Thyroid gland (tissue), 4 donors: ENCODE results near the gene ARHGEF3. TPM values are rescaled to one million over a fixed set of nuclear protein-coding genes. Genes with fewer than 3 reads are reported as not detected.

ENCODE experiments used
- DNase-seq, 2 donors: peaks; one replicate each; pipeline ENCODE4 v3.0.0-alpha.2; 2019
- H3K27ac ChIP-seq, 3 donors: fragments of 200-600 bp; sonication (generic); 1 replicate in 2 of 3; 2 replicates in 1 of 3; pipeline ENCODE4 v1.5.1; 2016 to 2019; ENCODE audit warnings: mild to moderate bottlenecking in 1 of 3, moderate library complexity in 1 of 3
- H3K27me3 ChIP-seq: fragments of 200-600 bp; sonication (generic); one replicate; pipeline ENCODE4 v1.5.1; 2019
- H3K36me3 ChIP-seq, 2 donors: fragments of 200-600 bp; sonication (generic); one replicate each; pipeline ENCODE4 v1.5.1; 2016 to 2019
- H3K4me1 ChIP-seq, 2 donors: fragments of 200-600 bp; sonication (generic); one replicate each; pipeline ENCODE4 v1.5.1; 2017 to 2019
- H3K4me3 ChIP-seq, 3 donors: fragments of 200-600 bp; sonication (generic); replicated peaks in 1 of 3; 1 replicate in 2 of 3; 2 replicates in 1 of 3; pipeline ENCODE4 v1.5.1; 2016; ENCODE audit warnings: mild to moderate bottlenecking in 1 of 3
- H3K9me3 ChIP-seq: fragments of 200-600 bp; sonication (generic); one replicate; pipeline ENCODE4 v1.5.1; 2017
- CTCF ChIP-seq, 6 experiments: fragments of 200-600 bp in 3 of 6; fragments of 450-650 bp in 3 of 6; sonication (generic) in 3 of 6; IDR thresholded peaks; one replicate each; pipeline ENCODE4 v1.5.1; 2016 to 2019; ENCODE audit warnings: antibody characterized with exemption in 6 of 6, mild to moderate bottlenecking in 2 of 6, inconsistent platforms in 1 of 6, moderate library complexity in 1 of 6
- POLR2A ChIP-seq, 2 donors: fragments of 450-650 bp; IDR thresholded peaks; one replicate each; pipeline ENCODE4 v1.6.1; 2017; ENCODE audit warnings: antibody characterized with exemption in 2 of 2, mild to moderate bottlenecking in 2 of 2, moderate library complexity in 1 of 2
- WGBS, 2 donors: methylation state at CpG; one replicate each; pipeline ENCODE4 v1.1.5; 2017; 5-methylcytosine and 5-hydroxymethylcytosine counted together
- intact Hi-C: fragments of 100-400 bp; cut with DNase I; formaldehyde crosslinking; loops from one replicate; pipeline ENCODE4 v1.15.1; 2023
- total RNA-seq, 4 donors: library from RNA; depleted of rRNA; stranded (reverse); fragments of >200 nt; gene quantifications; one replicate each; pipeline ENCODE4 v1.2.3, GENCODE V29; 2016

ARHGEF3 gene
- total RNA-seq, 4 donors from 2014 or later = 15.7 to 20.8 (median 18.8) TPM

- no peaks in the 10 kb centered on the region for H3K36me3 ChIP-seq
- no peak for DNase-seq
- WGBS, 2 donors = 90 to 92% methylated on average over 2 of the region's 2 CpGs
- H3K4me1 ChIP-seq = peaks cover 27 to 35% of the 10 kb centered on the region in 2 donors
- no peak overlapping the region for H3K27ac ChIP-seq
- no peaks in the 10 kb centered on the region for H3K27me3 ChIP-seq
- TF ChIP-seq POLR2A (IDR thresholded peaks at IDR 0.05) (no peak), CTCF (IDR thresholded peaks at IDR 0.05) (no peak)
- intact Hi-C loops = no loop called here
- H3K4me3 ChIP-seq = no peak overlapping the region
- H3K9me3 ChIP-seq = no peaks in the 10 kb centered on the region
These were observed 22.9 kb downstream of the ARHGEF3 start for GRCh38 chr3:56778893-56779292.

- WGBS, 2 donors = 74 to 82% methylated on average over 3 of the region's 3 CpGs
- Histone ChIP-seq H3K4me1 (peaks cover 10 to 15% of the 10 kb centered on the region in 2 donors), H3K36me3 (peaks cover 0 to 2% of the 10 kb centered on the region in 2 donors), H3K27me3 (no peaks in the 10 kb centered on the region), H3K27ac (no peak overlapping the region), H3K9me3 (no peaks in the 10 kb centered on the region), H3K4me3 (no peak overlapping the region)
- TF ChIP-seq CTCF (IDR thresholded peaks at IDR 0.05) = no peak
- no peak for TF ChIP-seq POLR2A (IDR thresholded peaks at IDR 0.05)
- intact Hi-C loops = no loop called here
- DNase-seq = no peak
These were observed 25.2 kb downstream of the ARHGEF3 start for GRCh38 chr3:56776556-56776950.

- Histone ChIP-seq H3K4me3 (no peak overlapping the region), H3K27ac (no peak overlapping the region), H3K9me3 (no peaks in the 10 kb centered on the region), H3K4me1 (peaks cover 10 to 15% of the 10 kb centered on the region in 2 donors), H3K36me3 (peaks cover 0 to 4% of the 10 kb centered on the region in 2 donors), H3K27me3 (no peaks in the 10 kb centered on the region)
- 70 to 76% methylated on average over 8 of the region's 8 CpGs for WGBS, 2 donors
- TF ChIP-seq POLR2A (IDR thresholded peaks at IDR 0.05) (no peak), CTCF (IDR thresholded peaks at IDR 0.05) (no peak)
- intact Hi-C loops = no loop called here
- DNase-seq = no peak
These were observed 25.8 kb downstream of the ARHGEF3 start for GRCh38 chr3:56775838-56776555.

- H3K27ac ChIP-seq = no peak overlapping the region
- no peak overlapping the region for H3K4me3 ChIP-seq
- H3K4me1 ChIP-seq = peaks cover 10 to 15% of the 10 kb centered on the region in 2 donors
- H3K9me3 ChIP-seq = no peaks in the 10 kb centered on the region
- peaks cover 0 to 4% of the 10 kb centered on the region in 2 donors for H3K36me3 ChIP-seq
- no peak for DNase-seq
- intact Hi-C loops = no loop called here
- WGBS, 2 donors = 78 to 88% methylated on average over 7 of the region's 7 CpGs
- TF ChIP-seq CTCF (IDR thresholded peaks at IDR 0.05) (no peak), POLR2A (IDR thresholded peaks at IDR 0.05) (no peak)
- H3K27me3 ChIP-seq = no peaks in the 10 kb centered on the region
These were observed 26.3 kb downstream of the ARHGEF3 start for GRCh38 chr3:56775445-56775837.

DNA sequence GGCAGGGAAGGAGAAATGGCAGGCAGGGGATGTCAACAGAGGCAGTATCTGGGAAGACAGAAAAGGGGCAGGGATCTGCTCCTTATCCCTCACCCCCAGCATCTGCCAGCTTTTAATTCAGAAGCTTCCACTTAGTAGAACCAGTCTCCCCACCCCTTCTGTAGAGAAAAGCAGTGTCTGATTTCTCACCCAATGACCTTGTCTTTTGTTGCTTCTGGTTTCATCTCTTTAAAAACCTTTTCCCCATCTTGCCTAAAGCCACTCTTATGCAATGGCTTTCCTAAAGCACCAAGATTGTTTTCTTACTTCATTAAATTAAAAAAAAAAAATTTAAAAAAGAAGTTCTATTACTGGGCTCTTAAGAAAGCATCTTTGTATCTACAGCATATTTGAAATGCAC, 27.8 kb downstream of the ARHGEF3 start:
- intact Hi-C loops = no loop called here
- H3K27me3 ChIP-seq = no peaks in the 10 kb centered on the region
- DNase-seq = no peak
- H3K9me3 ChIP-seq = no peaks in the 10 kb centered on the region
- peaks cover 10 to 15% of the 10 kb centered on the region in 2 donors for H3K4me1 ChIP-seq
- H3K36me3 ChIP-seq = peaks cover 0 to 4% of the 10 kb centered on the region in 2 donors
- TF ChIP-seq CTCF (IDR thresholded peaks at IDR 0.05) = no peak
- TF ChIP-seq POLR2A (IDR thresholded peaks at IDR 0.05) = no peak
- no peak overlapping the region for H3K27ac ChIP-seq
- no peak overlapping the region for H3K4me3 ChIP-seq
